DMS53 treated with DMSO at 0.1 percent for 48 hours (cell line): ENCODE measurements around the gene MAP1S.

Source experiments
- DNase-seq: peaks from one replicate; lab custom pipeline; 2025; ENCODE audit not compliant: unreplicated experiment; lab: John Stamatoyannopoulos, UW

The MAP1S gene

GRCh38 chr19:17737690-17738153, 18.4 kb downstream of the MAP1S start:
- DNase-seq, result no peak

DNA sequence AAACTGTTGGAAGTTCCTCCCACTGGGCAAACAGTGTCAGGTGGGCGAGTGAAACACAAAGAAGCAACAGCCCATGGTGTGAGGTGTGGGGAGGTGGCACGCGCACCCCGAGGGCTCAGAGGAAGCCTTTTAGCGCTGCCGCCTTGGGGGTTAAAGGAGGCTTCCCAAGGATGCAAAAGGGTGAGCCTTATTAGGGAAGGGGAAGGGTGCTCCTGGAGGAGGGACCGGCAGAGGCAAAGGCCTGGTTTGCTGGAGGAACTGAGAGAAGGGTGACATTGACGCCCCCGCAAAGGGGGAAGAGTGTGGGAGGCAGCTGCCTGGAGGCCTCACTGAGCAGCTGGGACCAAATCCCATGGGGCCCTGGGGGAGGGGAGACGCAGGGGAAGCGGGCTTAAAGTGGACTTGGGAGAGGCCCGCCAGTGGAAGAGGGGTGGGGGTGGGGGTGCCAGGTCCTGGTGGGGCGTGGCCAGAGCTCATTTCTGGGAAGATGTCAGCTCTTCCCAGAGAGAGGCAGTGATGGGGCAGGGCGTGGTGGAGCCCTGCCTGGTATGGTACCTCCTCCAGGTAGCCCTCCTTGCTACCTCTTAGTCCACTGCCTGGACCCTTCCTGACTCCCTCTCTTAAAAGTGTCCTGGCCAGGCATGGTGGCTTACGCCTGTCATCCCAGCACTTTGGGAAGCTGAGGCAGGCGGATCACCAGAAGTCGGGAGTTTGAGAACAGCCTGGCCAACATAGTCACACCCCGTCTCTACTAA, 20.0 kb downstream of the MAP1S start:
- no peak for DNase-seq

- DNase-seq, result no peak
These were observed 22.2 kb downstream of the MAP1S start for GRCh38 chr19:17741456-17741855.

DNA sequence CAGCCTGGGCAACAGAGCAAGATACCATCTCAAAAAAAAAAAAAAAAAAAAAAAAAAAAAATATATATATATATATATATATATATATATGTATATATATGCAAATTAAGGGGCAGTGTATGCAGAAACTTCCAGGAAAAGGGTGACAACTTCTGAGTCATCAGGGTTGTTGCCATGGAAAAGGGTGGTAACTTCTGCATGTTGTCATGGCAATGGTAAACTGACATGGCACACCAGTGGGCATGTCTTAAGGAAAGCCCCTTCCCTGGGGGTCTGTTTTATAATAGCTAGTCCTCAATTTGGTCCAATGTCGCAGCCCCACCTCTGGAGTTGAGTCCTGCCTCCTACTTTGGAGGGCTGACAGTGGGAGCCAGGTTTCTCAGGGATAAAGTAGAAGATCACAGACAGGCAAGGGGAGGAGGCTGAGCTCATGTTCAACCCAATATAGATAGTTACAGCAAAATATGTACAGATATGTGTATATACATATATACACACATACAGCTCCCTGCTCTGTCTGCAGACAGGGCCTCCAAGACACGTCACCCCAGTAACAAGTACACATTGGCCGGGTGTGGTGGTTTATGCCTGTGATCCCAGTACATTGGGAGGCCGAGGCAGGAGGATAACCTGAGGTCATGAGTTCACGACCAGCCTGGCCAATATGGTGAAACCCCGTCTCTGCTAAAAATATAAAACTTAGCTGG, 24.7 kb downstream of the MAP1S start:
- DNase-seq, result no peak

- peak; percentile 82 for DNase-seq
These were observed 28.2 kb downstream of the MAP1S start for GRCh38 chr19:17747205-17748098.

- no peak for DNase-seq
These were observed 29.8 kb downstream of the MAP1S start for GRCh38 chr19:17748884-17749638.

DNA sequence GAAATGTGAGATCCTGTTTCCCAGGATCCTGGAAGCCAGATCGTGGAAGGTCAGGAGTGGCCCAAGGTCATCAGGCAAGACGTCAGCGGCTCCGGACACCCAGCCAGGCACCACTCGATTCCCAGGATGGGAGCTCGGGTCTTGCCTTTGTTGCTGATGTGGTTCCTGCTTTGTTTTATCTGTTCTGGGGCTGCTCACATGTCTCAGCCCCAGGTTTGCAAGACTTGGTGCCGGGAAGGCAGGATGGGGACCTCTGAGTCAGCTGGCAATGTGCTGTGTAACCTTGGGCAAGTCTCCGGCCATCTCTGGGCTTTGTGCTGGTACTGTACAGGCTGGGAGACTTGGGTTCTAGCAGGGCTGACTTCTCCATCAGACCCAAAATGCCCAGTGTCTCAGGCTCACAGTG, 30.6 kb downstream of the MAP1S start:
- no peak for DNase-seq

GRCh38 chr19:17751103-17751911, 32.0 kb downstream of the MAP1S start, which contains the start of gene FCHO1:
TSS of gene FCHO1 (plus strand) at chr19:17751477. CDS start at chr19:17755165, 3,688 bp downstream.
- DNase-seq, result no peak

GRCh38 chr19:17751912-17752273, 32.6 kb downstream of the MAP1S start:
- DNase-seq, result no peak

DNA sequence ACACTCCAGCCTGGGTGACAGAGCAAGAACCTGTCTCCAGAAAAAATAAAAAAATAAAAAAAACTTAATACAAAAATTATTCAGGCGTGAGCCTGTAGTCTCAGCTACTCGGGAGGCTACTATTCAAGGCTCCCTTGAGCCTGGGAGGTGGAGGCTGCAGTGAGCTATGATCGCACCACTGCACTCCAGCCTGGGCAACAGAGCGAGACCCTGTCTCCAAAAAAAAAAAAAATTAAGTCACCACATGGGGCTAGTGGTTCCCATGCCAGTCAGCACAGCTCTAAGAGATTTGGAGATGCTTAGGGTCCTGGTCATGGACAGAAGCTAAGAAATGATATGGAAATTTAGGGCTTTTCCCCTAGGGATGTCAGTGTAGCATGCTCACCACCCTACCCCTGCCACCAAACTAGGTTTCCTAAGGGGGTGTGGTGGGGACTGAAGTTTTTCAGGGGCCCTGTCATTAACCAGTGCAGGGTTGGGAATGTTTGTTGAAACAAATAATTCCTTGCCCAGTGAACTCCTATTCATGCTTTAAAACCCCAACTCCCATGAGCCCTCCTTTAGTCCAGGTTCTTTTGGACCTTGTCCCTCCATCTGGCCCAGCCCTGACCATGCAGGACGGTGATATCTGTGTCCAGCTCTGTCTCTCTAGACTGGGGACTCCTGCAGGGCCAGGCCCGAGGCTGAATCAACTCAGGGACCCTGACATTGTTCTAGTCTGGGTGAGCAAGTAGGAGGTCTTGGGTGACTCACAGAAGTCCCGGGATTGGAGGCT, 33.8 kb downstream of the MAP1S start:
- no peak for DNase-seq

- DNase-seq, result no peak
These were observed 34.7 kb downstream of the MAP1S start for GRCh38 chr19:17753976-17754375.

GRCh38 chr19:17754634-17755442, 35.6 kb downstream of the MAP1S start:
- no peak for DNase-seq

GRCh38 chr19:17755443-17755890, 36.2 kb downstream of the MAP1S start:
- DNase-seq, result no peak

DNA sequence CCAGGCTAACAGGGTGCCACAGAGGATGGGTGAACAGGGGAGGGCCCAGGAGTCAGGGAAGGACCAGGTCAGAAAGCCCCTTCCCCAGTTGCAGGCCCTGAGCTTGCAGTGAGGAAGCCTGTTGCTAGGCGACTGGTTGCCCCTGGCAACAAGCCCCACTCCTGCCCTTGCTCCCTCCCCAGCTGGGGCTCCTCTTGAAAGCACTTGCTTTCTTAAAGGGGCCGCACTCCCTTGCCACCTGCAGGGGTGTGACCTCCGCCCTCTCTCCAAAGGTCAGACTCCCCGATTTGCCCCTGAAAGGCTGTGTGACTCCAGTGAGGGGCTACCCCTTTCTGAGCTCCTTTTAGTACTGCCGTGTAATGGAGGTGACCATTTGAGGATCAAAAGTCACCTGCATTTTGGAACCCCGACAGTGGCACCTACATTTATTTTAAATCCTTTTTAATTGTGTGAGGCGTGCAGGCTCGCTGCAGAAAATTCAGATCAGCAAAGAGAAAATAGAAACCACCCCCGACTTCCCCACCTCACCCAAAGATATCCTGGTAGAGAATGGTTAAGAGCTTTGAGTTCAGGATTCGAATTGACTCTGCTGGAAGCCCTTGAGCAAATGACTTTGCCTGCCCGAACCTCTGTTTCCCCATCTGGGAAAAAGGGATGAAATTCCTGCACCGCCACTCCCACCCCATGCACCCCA, 36.8 kb downstream of the MAP1S start:
- no peak for DNase-seq

GRCh38 chr19:17757125-17757524, 37.8 kb downstream of the MAP1S start:
- no peak for DNase-seq

DNA sequence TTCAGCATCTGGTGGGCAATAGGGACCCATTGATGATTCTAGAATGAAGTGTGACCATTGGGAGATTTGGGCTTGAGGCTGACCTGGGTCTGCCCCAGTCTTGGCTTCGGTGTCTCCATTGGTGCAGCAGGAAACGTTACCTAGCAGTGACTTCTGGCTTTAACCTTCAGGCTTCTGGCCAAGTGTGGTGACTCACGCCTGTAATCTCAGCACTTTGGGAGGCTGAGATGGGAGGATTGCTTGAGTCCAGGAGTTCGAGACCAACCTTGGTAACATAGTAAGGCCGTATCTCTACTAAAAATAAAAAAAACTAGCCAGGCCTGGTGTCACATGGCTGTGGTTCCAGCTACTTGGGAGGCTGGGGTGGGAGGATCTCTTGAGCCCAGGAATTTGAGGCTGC, 39.2 kb downstream of the MAP1S start:
- no peak for DNase-seq

GRCh38 chr19:17761148-17761547, 41.9 kb downstream of the MAP1S start:
- DNase-seq, result no peak
